Neuron (in vitro differentiated cells): ENCODE results near the gene YY1.
"Not testable (repeated sequence)": the region's sequence is repeated elsewhere in the genome, so short reads cannot be mapped to it uniquely, and the experiment has no call there.

Experiments
- H2AFZ ChIP-seq: one replicate; pipeline ENCODE4 v1.6.1; 2013; ENCODE audit warnings: low read depth, mild to moderate bottlenecking, inconsistent platforms, low read length, moderate library complexity
- H3K27me3 ChIP-seq: one replicate; pipeline ENCODE4 v1.6.1; 2013; ENCODE audit warnings: low read length; ENCODE audit not compliant: insufficient read depth
- H3K36me3 ChIP-seq: one replicate; pipeline ENCODE4 v1.6.1; 2013; ENCODE audit warnings: low read length; ENCODE audit not compliant: insufficient read depth
- H3K4me1 ChIP-seq: one replicate; pipeline ENCODE4 v1.6.1; 2013; ENCODE audit warnings: low read length; ENCODE audit not compliant: insufficient read depth
- H3K4me3 ChIP-seq: 2 replicates; pipeline ENCODE4 v1.5.1; 2013; ENCODE audit warnings: mild to moderate bottlenecking, low read length, moderate library complexity
- H3K9me3 ChIP-seq: one replicate; pipeline ENCODE4 v1.6.1; 2013; ENCODE audit warnings: low read length

The YY1 gene

GRCh38 chr14:100203962-100204834, 34.7 kb upstream of the YY1 start:
- no peaks in the 10 kb centered on the region for H3K27me3 ChIP-seq
- H3K4me3 ChIP-seq = no peak overlapping the region
- H3K36me3 ChIP-seq = peaks cover 3% of the 10 kb centered on the region
- H3K9me3 ChIP-seq = no peaks in the 10 kb centered on the region
- H2AFZ ChIP-seq = no peak overlapping the region
- H3K4me1 ChIP-seq = no peaks in the 10 kb centered on the region

GRCh38 chr14:100204835-100205167, 34.1 kb upstream of the YY1 start:
- not testable (repeated sequence) for H3K4me1 ChIP-seq, H2AFZ ChIP-seq, H3K36me3 ChIP-seq, H3K27me3 ChIP-seq, H3K4me3 ChIP-seq, H3K9me3 ChIP-seq

- H3K4me3 ChIP-seq, H3K4me1 ChIP-seq, H2AFZ ChIP-seq, H3K9me3 ChIP-seq, H3K27me3 ChIP-seq, H3K36me3 ChIP-seq: not testable (repeated sequence)
Observed at GRCh38 chr14:100207588-100207987, 31.4 kb upstream of the YY1 start.

GRCh38 chr14:100208136-100208535, 30.8 kb upstream of the YY1 start:
- not testable (repeated sequence) for H2AFZ ChIP-seq, H3K9me3 ChIP-seq, H3K4me1 ChIP-seq, H3K27me3 ChIP-seq, H3K36me3 ChIP-seq, H3K4me3 ChIP-seq

- no peaks in the 10 kb centered on the region for H3K9me3 ChIP-seq
- H3K4me1 ChIP-seq = peaks cover 11% of the 10 kb centered on the region
- peaks cover 3% of the 10 kb centered on the region for H3K36me3 ChIP-seq
- no peak overlapping the region for H3K4me3 ChIP-seq
- H2AFZ ChIP-seq = no peak overlapping the region
- H3K27me3 ChIP-seq = no peaks in the 10 kb centered on the region
Observed at GRCh38 chr14:100211366-100211765, 27.6 kb upstream of the YY1 start.

- H3K27me3 ChIP-seq = no peaks in the 10 kb centered on the region
- no peak overlapping the region for H3K4me3 ChIP-seq
- H2AFZ ChIP-seq = no peak overlapping the region
- H3K36me3 ChIP-seq = no peaks in the 10 kb centered on the region
- no peaks in the 10 kb centered on the region for H3K9me3 ChIP-seq
- H3K4me1 ChIP-seq = peaks cover 11% of the 10 kb centered on the region
Observed at GRCh38 chr14:100211893-100212292, 27.1 kb upstream of the YY1 start.

GRCh38 chr14:100212476-100213333, 26.2 kb upstream of the YY1 start:
- H3K27me3 ChIP-seq = no peaks in the 10 kb centered on the region
- no peak overlapping the region for H3K4me3 ChIP-seq
- no peaks in the 10 kb centered on the region for H3K36me3 ChIP-seq
- no peaks in the 10 kb centered on the region for H3K9me3 ChIP-seq
- no peak overlapping the region for H2AFZ ChIP-seq
- H3K4me1 ChIP-seq = peaks cover 11% of the 10 kb centered on the region

GRCh38 chr14:100213587-100213955, 25.4 kb upstream of the YY1 start:
- H3K4me3 ChIP-seq = peak overlapping the region; percentile 63
- H3K9me3 ChIP-seq = no peaks in the 10 kb centered on the region
- H3K36me3 ChIP-seq = no peaks in the 10 kb centered on the region
- H3K4me1 ChIP-seq = peaks cover 11% of the 10 kb centered on the region
- H2AFZ ChIP-seq = no peak overlapping the region
- no peaks in the 10 kb centered on the region for H3K27me3 ChIP-seq

GRCh38 chr14:100213956-100214769, 24.8 kb upstream of the YY1 start:
- Histone ChIP-seq H2AFZ (peak overlapping the region; percentile 85), H3K4me1 (peaks cover 11% of the 10 kb centered on the region)

GRCh38 chr14:100214770-100215083, 24.2 kb upstream of the YY1 start:
- no peaks in the 10 kb centered on the region for H3K36me3 ChIP-seq
- H3K4me3 ChIP-seq = peak overlapping the region; percentile 3
- H3K4me1 ChIP-seq = peaks cover 11% of the 10 kb centered on the region
- no peaks in the 10 kb centered on the region for H3K27me3 ChIP-seq
- no peak overlapping the region for H2AFZ ChIP-seq
- no peaks in the 10 kb centered on the region for H3K9me3 ChIP-seq

More at GRCh38 chr14:100213956-100214769, 24.8 kb upstream of the YY1 start:
- Histone ChIP-seq H3K27me3 (no peaks in the 10 kb centered on the region), H3K9me3 (no peaks in the 10 kb centered on the region), H3K4me3 (peak overlapping the region; percentile 63), H3K36me3 (no peaks in the 10 kb centered on the region)

GRCh38 chr14:100215330-100215885, 23.5 kb upstream of the YY1 start:
- Histone ChIP-seq H2AFZ (no peak overlapping the region), H3K36me3 (no peaks in the 10 kb centered on the region), H3K4me1 (peaks cover 11% of the 10 kb centered on the region), H3K27me3 (no peaks in the 10 kb centered on the region), H3K9me3 (no peaks in the 10 kb centered on the region), H3K4me3 (no peak overlapping the region)

GRCh38 chr14:100219126-100219785, 19.7 kb upstream of the YY1 start:
- H3K36me3 ChIP-seq = no peaks in the 10 kb centered on the region
- H3K9me3 ChIP-seq = no peaks in the 10 kb centered on the region
- no peaks in the 10 kb centered on the region for H3K27me3 ChIP-seq
- H3K4me1 ChIP-seq = peaks cover 39% of the 10 kb centered on the region
- H3K4me3 ChIP-seq = no peak overlapping the region
- H2AFZ ChIP-seq = no peak overlapping the region
